Inflammatory macrophage treated with lipopolysaccharide for 4 hours (primary cell): ENCODE measurements around the gene PHF14.

Experiments used
- DNase-seq: peaks from one replicate; pipeline ENCODE4 v3.0.0-alpha.2; 2020

PHF14 gene

GRCh38 chr7:11212816-11213215 is 239.1 kb downstream of the PHF14 start:
- no peak for DNase-seq

GRCh38 chr7:11213266-11213665 is 239.6 kb downstream of the PHF14 start:
- DNase-seq, result no peak

- DNase-seq, result no peak
Observed at GRCh38 chr7:11216276-11216675, 242.6 kb downstream of the PHF14 start.

GRCh38 chr7:11217848-11218565 is 244.3 kb downstream of the PHF14 start:
- no peak for DNase-seq
